HepG2 (cell line): Measurements from ENCODE around the gene ZDHHC19. TPM values are rescaled to one million over a fixed set of nuclear protein-coding genes. Genes with fewer than 3 reads are reported as not detected.
A peak's percentile ranks its signal among the peaks of the same experiment; 100 is the strongest.

Source experiments
- ARID3A ChIP-seq: IDR thresholded peaks from 2 replicates; pipeline ENCODE4 v1.6.1; 2012; ENCODE audit warnings: low read depth, low read length, improper control_type of control experiment
- ARNT ChIP-seq: fragments of 450-650 bp; IDR thresholded peaks from 2 replicates; pipeline ENCODE4 v1.6.1; 2017
- CEBPG ChIP-seq: IDR thresholded peaks from 2 replicates; pipeline ENCODE4 v1.6.1; 2016
- DMAP1 ChIP-seq: IDR thresholded peaks from 2 replicates; pipeline ENCODE4 v1.6.1; 2016
- ETV5 ChIP-seq: IDR thresholded peaks from 2 replicates; pipeline ENCODE4 v1.6.1; 2018; ENCODE audit warnings: missing biosample characterization, missing genetic modification reagents, inconsistent platforms, borderline replicate concordance
- FOXA3 ChIP-seq: IDR thresholded peaks from 2 replicates; pipeline ENCODE4 v1.6.1; 2016; ENCODE audit warnings: missing genetic modification reagents, missing compliant biosample characterization
- GPN1 ChIP-seq: sonication (generic); formaldehyde crosslinking; IDR thresholded peaks from 2 replicates; pipeline ENCODE4 v1.5.1; 2020; ENCODE audit warnings: missing genetic modification reagents, borderline replicate concordance
- GTF2F1 ChIP-seq: fragments of 150-350 bp; IDR thresholded peaks from 2 replicates; pipeline ENCODE4 v1.6.1; 2014; ENCODE audit warnings: low read length
- HDAC1 ChIP-seq: sonication (generic); formaldehyde crosslinking; IDR thresholded peaks from 2 replicates; pipeline ENCODE4 v1.5.1; 2020; ENCODE audit warnings: mild to moderate bottlenecking, missing genetic modification reagents
- HDAC6 ChIP-seq: fragments of 200-600 bp; sonication (generic); IDR thresholded peaks from 2 replicates; pipeline ENCODE4 v1.7.0; 2017; ENCODE audit warnings: mild to moderate bottlenecking, antibody characterized with exemption, low read length, low read depth
- JUND ChIP-seq: sonication (generic); formaldehyde crosslinking; IDR thresholded peaks from 2 replicates; pipeline ENCODE4 v1.8.0; 2022; ENCODE audit warnings: mild to moderate bottlenecking, missing genetic modification reagents
- KDM1A ChIP-seq: IDR thresholded peaks from 2 replicates; pipeline ENCODE4 v1.6.1; 2016; ENCODE audit warnings: missing compliant biosample characterization
- KDM4B ChIP-seq: sonication (generic); formaldehyde crosslinking; IDR thresholded peaks from 2 replicates; pipeline ENCODE4 v1.4.0; 2020; ENCODE audit warnings: missing genetic modification reagents
- MAZ ChIP-seq, 2 experiments: sonication (generic) in 1 of 2; formaldehyde crosslinking in 1 of 2; IDR thresholded peaks; 2 replicates each; pipeline versions ENCODE4 v1.5.0 to v1.6.1; 2012 to 2020; ENCODE audit warnings: low read depth in 2 of 2, mild to moderate bottlenecking in 2 of 2, borderline replicate concordance in 1 of 2, improper control_type of control experiment in 1 of 2, low read length in 1 of 2, missing genetic modification reagents in 1 of 2, moderate library complexity in 1 of 2
- MLLT10 ChIP-seq: sonication (generic); formaldehyde crosslinking; IDR thresholded peaks from 2 replicates; pipeline ENCODE4 v1.4.0; 2020; ENCODE audit warnings: missing genetic modification reagents
- MZF1 ChIP-seq: sonication (generic); formaldehyde crosslinking; IDR thresholded peaks from 2 replicates; pipeline ENCODE4 v1.8.1; 2023; ENCODE audit warnings: mild to moderate bottlenecking, missing genetic modification reagents, borderline replicate concordance
- NFE2 ChIP-seq: sonication (generic); formaldehyde crosslinking; IDR thresholded peaks from 2 replicates; pipeline ENCODE4 v1.4.0; 2020; ENCODE audit warnings: missing genetic modification reagents
- NR3C1 ChIP-seq: sonication (generic); formaldehyde crosslinking; IDR thresholded peaks from 2 replicates; pipeline ENCODE4 v1.4.0; 2020; ENCODE audit warnings: missing genetic modification reagents
- RFXANK ChIP-seq: IDR thresholded peaks from 2 replicates; pipeline ENCODE4 v1.6.1; 2016
- SATB2 ChIP-seq: sonication (generic); formaldehyde crosslinking; IDR thresholded peaks from 2 replicates; pipeline ENCODE4 v1.5.0; 2020; ENCODE audit warnings: missing genetic modification reagents
- SIN3B ChIP-seq: fragments of 150-350 bp; IDR thresholded peaks from 2 replicates; pipeline ENCODE4 v1.6.1; 2014; ENCODE audit warnings: low read length
- SIX4 ChIP-seq: sonication (generic); formaldehyde crosslinking; IDR thresholded peaks from 2 replicates; pipeline ENCODE4 v1.4.0; 2020; ENCODE audit warnings: missing genetic modification reagents
- SMYD3 ChIP-seq: sonication (generic); formaldehyde crosslinking; IDR thresholded peaks from 2 replicates; pipeline ENCODE4 v1.8.1; 2023; ENCODE audit warnings: mild to moderate bottlenecking, missing genetic modification reagents
- SNAI1 ChIP-seq: sonication (generic); formaldehyde crosslinking; IDR thresholded peaks from 2 replicates; pipeline ENCODE4 v1.5.0; 2020; ENCODE audit warnings: mild to moderate bottlenecking, missing genetic modification reagents, borderline replicate concordance
- TBP ChIP-seq: sonication (generic); formaldehyde crosslinking; IDR thresholded peaks from 2 replicates; pipeline ENCODE4 v1.5.0; 2020; ENCODE audit warnings: missing genetic modification reagents
- THYN1 ChIP-seq: sonication (generic); formaldehyde crosslinking; IDR thresholded peaks from 2 replicates; pipeline ENCODE4 v1.8.1; 2023; ENCODE audit warnings: low read depth, mild to moderate bottlenecking, moderate library complexity, missing genetic modification reagents, borderline replicate concordance
- ZNF260 ChIP-seq: sonication (generic); formaldehyde crosslinking; IDR thresholded peaks from 2 replicates; pipeline ENCODE4 v1.4.0; 2020; ENCODE audit warnings: missing genetic modification reagents, low read depth, mild to moderate bottlenecking, borderline replicate concordance
- ZNF512B ChIP-seq: sonication (generic); formaldehyde crosslinking; IDR thresholded peaks from 2 replicates; pipeline ENCODE4 v1.5.1; 2020; ENCODE audit warnings: missing genetic modification reagents, mild to moderate bottlenecking, borderline replicate concordance
- ZNF747 ChIP-seq: sonication (generic); formaldehyde crosslinking; IDR thresholded peaks from 2 replicates; pipeline ENCODE4 v1.8.1; 2023; ENCODE audit warnings: missing genetic modification reagents, mild to moderate bottlenecking, borderline replicate concordance
- polyA plus RNA-seq, 8 experiments: library from polyadenylated mRNA; depleted of rRNA in 3 of 8; stranded (reverse) in 7 of 8; unstranded in 1 of 8; fragments of >200 nt; fragmentation: Illumina TruSeq in 4 of 8; extraction: Trizol in 4 of 8; gene quantifications; 2 replicates each; pipeline versions ENCODE4 v1.2.1 to v1.2.3, GENCODE V29; 2011 to 2016; ENCODE audit warnings: low read depth in 4 of 8, missing spikeins in 1 of 8, mixed read lengths in 1 of 8; ENCODE audit not compliant: insufficient read depth in 1 of 8
- total RNA-seq, 5 experiments: library from RNA; depleted of rRNA; stranded (reverse); fragments of >200 nt; fragmentation: Illumina TruSeq; extraction: Trizol; gene quantifications; 2 replicates each; pipeline ENCODE4 v1.2.3, GENCODE V29; 2016; ENCODE audit warnings: low read depth in 1 of 5

Gene ZDHHC19
- total and polyA plus RNA-seq, 2 of the 13 experiments (the other 11 are each of a cell fraction or from before 2014, with no cell fraction given) = 0.22 to 0.53 TPM

- TF ChIP-seq KDM1A (CRISPR knock-in tag) (no peak), SNAI1 (CRISPR knock-in tag) (no peak; the same call in 1 of the 2 replicates), CEBPG (CRISPR knock-in tag) (peak; percentile 87), ZNF512B (CRISPR knock-in tag) (no peak), DMAP1 (CRISPR knock-in tag) (peak; percentile 39; the same call in 1 of the 2 replicates), NR3C1 (CRISPR knock-in tag) (no peak), SIN3B (no peak), SMYD3 (CRISPR knock-in tag) (no peak), SIX4 (CRISPR knock-in tag) (no peak), MZF1 (CRISPR knock-in tag) (no peak), ARID3A (no peak), MAZ (IDR thresholded peaks at IDR 0.05; ENCODE audit: borderline replicate concordance, low read depth, low read length) (no peak), MAZ (CRISPR knock-in tag; IDR thresholded peaks at IDR 0.05; ENCODE audit: low read depth) (0 out of 2 replicates have a peak, but pooled peaks have one; percentile 28), ETV5 (CRISPR knock-in tag) (no peak), MLLT10 (CRISPR knock-in tag) (no peak), ZNF747 (CRISPR knock-in tag) (no peak), FOXA3 (CRISPR knock-in tag) (0 out of 2 replicates have a peak, but pooled peaks have one; percentile 20), ARNT (no peak), GTF2F1 (no peak), KDM4B (CRISPR knock-in tag) (no peak), HDAC6 (no peak), SATB2 (no peak), RFXANK (CRISPR knock-in tag) (no peak), HDAC1 (CRISPR knock-in tag) (no peak), JUND (CRISPR knock-in tag) (no peak), ZNF260 (CRISPR knock-in tag) (no peak), GPN1 (CRISPR knock-in tag) (no peak), THYN1 (no peak), NFE2 (CRISPR knock-in tag) (no peak), TBP (CRISPR knock-in tag) (no peak)
Measured at GRCh38 chr3:196163666-196164493, 47.3 kb downstream of the ZDHHC19 start (continued).
